ENCODE results near the gene SENP2.

DNA sequence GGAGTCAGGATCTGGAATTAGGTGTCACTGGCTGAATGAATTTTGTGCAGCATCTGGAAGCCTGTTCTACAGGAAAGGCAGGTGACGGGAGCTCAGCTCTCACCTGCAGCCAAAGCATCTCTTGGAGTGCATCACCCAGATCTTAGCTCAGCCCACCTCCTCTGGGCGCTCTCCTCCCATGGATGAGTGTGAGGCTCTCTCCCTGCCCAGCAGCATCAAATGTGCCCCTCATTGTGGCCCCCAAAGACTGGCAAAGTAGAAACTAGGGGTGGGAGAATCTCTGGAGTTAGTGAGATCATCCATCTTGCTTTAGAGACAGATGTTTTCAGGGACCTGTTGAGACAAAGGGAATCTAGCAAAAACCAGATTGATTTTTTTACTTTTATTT is 68.7 kb downstream of the SENP2 start:
- TF ChIP-seq, protein P1, sequence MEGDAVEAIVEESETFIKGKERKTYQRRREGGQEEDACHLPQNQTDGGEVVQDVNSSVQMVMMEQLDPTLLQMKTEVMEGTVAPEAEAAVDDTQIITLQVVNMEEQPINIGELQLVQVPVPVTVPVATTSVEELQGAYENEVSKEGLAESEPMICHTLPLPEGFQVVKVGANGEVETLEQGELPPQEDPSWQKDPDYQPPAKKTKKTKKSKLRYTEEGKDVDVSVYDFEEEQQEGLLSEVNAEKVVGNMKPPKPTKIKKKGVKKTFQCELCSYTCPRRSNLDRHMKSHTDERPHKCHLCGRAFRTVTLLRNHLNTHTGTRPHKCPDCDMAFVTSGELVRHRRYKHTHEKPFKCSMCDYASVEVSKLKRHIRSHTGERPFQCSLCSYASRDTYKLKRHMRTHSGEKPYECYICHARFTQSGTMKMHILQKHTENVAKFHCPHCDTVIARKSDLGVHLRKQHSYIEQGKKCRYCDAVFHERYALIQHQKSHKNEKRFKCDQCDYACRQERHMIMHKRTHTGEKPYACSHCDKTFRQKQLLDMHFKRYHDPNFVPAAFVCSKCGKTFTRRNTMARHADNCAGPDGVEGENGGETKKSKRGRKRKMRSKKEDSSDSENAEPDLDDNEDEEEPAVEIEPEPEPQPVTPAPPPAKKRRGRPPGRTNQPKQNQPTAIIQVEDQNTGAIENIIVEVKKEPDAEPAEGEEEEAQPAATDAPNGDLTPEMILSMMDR (IDR thresholded peaks at IDR 0.05): no peak
- no peak for TF ChIP-seq POLR2A (IDR thresholded peaks at IDR 0.05)
